Measurements from ENCODE around the gene ST6GALNAC3.
"Not testable (repeated sequence)": the region's sequence is repeated elsewhere in the genome, so short reads cannot be mapped to it uniquely, and the experiment has no call there.

Gene ST6GALNAC3

GRCh38 chr1:76074321-76075187, at the start of gene ST6GALNAC3:
TSS of gene ST6GALNAC3 (plus strand) at chr1:76074746.
- FAIRE-seq (no peak), DNase-seq (ENCODE audit: insufficient read length, low spot score) (peak; percentile 54)

DNA sequence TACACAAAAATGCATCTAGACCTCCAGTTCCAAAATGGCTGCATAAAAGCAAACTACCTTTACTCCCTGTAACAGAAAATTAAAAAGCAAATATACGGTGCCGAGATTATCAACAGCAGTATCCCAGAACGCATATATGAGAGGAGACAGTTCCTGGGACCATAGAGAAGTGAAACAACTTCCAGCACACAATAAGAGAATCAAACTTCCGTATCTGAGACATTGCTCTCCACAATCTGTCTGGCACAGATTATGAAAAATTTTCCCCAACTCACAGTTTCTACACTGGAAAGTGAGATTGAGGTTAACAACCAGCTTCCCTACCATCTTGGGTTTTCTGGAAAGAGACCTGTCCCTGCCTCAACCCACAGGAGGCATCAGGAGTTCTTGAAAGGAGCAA, 47.2 kb upstream of the ST6GALNAC3 start:
- DNase-seq (ENCODE audit: insufficient read length, low spot score) (no peak), FAIRE-seq (no peak)

DNA sequence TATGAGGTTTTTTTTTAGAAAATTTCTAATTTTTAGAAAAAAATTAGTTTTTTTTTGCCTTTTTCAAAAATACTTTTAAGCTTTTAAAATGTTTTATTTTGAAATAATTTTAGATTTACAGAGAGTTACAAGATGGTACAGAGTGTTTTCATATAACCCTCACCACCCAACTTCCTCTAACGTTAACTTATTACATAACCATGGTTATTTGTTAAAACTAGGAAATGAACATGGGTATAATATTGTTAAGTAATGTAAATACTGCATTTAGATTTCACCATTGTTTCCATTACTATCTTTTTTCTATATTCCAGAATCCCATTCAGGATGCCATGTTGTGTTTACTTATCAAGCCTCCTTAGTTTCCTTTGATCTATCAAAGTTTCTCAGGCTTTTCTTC, 45.2 kb upstream of the ST6GALNAC3 start:
- no peak for DNase-seq (ENCODE audit: insufficient read length, low spot score)
- no peak for FAIRE-seq

- no peak for DNase-seq (ENCODE audit: insufficient read length, low spot score)
- FAIRE-seq: no peak
Observed at GRCh38 chr1:76031496-76031895, 43.0 kb upstream of the ST6GALNAC3 start.

DNA sequence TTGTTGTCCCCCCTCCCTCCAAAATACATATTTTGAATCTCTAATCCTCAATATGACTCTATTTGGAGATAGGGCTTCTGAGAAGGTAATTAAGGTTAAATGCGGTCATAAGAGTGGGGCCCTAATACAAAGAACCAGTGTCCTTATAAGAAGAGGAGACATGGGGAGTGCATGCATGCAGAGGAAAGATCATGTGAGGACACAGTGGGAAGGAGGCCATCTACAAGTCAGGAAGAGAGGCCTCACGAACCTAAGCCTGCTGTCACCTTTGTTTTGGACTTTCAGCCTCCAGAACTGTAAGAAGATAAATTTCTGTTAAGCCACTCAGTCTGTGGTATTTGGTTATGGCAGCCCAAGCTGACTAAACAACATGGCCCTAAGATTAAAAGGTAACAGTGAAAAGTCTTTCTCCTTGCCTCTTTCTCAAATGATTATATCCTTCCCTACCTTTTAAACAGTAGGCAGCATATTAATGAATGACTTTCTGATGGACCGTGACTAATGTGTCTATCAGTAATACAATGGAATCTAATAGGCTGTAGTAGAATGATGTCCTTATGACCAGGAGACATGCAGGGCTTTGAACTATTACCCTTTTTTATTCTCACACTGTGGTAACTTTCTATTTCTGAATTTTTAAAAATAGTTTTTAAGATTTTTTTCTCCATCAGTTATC, 40.6 kb upstream of the ST6GALNAC3 start:
- no peak for FAIRE-seq
- no peak for DNase-seq (ENCODE audit: insufficient read length, low spot score)

GRCh38 chr1:76035053-76035452, 39.5 kb upstream of the ST6GALNAC3 start:
- DNase-seq (ENCODE audit: insufficient read length, low spot score): no peak
- FAIRE-seq: no peak

- FAIRE-seq (no peak), DNase-seq (ENCODE audit: insufficient read length, low spot score) (no peak)
Observed at GRCh38 chr1:76037324-76037723, 37.2 kb upstream of the ST6GALNAC3 start.

GRCh38 chr1:76038287-76039004, 36.1 kb upstream of the ST6GALNAC3 start:
- no peak for DNase-seq (ENCODE audit: insufficient read length, low spot score)
- FAIRE-seq: no peak

DNA sequence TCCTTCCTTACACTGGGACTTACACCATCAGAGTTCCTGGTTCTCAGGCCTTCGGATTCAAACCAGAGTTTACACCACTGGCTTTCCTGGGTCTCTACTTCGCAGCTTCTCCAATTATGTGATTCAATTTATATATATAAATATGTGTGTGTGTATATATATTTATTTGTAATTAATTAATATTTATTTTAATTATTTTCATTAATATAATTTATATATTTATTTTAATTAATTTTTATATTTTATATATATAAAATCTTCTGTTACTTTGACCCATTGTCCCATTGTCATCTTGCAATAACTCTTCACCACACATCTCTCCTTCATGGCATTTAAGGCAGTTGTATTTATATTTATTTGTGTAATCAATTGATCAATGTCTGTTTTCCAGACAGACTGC, 28.4 kb upstream of the ST6GALNAC3 start:
- no peak for DNase-seq (ENCODE audit: insufficient read length, low spot score)
- FAIRE-seq: no peak

DNA sequence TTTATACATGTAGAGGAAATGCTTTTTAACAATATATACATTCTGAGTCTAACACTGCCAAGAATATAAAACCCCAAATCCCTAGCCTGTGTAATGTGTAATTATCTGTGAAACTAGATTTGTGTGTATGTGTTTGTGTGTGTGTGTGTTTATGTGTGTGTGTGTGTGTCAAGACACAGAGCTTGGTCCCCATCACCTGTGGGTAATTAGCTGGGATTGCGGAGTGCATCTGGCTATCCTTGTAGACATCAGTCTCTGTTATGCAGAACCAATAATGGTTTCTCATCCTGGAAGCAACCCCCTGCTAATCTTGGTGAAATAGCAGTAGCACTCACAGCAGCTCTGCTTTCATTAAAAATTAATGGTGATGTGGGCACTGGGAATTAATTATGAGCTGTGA, 26.3 kb upstream of the ST6GALNAC3 start:
- FAIRE-seq (no peak), DNase-seq (ENCODE audit: insufficient read length, low spot score) (no peak)

DNA sequence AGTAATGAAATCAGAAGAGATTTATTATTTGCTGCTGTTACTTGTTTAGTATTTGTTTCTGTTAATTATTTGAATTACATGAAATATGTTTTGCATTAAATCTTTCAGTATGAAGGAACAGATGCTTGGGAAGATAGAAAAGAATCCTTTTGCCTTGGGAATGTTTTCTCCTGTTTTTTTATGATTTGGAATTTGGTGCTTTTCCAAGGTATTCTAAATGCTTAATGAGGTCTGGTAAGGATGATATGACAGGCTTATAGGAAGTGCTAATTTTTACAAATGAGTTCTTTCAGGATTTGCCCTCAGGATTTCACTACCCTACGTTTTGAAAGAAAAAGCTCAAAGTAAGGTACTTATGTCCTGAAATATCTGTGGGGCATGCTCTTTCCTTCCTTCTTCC, 25.6 kb upstream of the ST6GALNAC3 start:
- no peak for FAIRE-seq
- no peak for DNase-seq (ENCODE audit: insufficient read length, low spot score)

GRCh38 chr1:76049498-76049897, 25.0 kb upstream of the ST6GALNAC3 start:
- FAIRE-seq (no peak), DNase-seq (ENCODE audit: insufficient read length, low spot score) (no peak)

- DNase-seq (ENCODE audit: insufficient read length, low spot score); FAIRE-seq: not testable (repeated sequence)
Observed at GRCh38 chr1:76050073-76050472, 24.5 kb upstream of the ST6GALNAC3 start.

GRCh38 chr1:76053021-76053420, 21.5 kb upstream of the ST6GALNAC3 start:
- FAIRE-seq (no peak), DNase-seq (ENCODE audit: insufficient read length, low spot score) (no peak)

GRCh38 chr1:76054359-76054758, 20.2 kb upstream of the ST6GALNAC3 start:
- FAIRE-seq (no peak), DNase-seq (ENCODE audit: insufficient read length, low spot score) (no peak)

- no peak for FAIRE-seq
- no peak for DNase-seq (ENCODE audit: insufficient read length, low spot score)
Observed at GRCh38 chr1:76055987-76056386, 18.6 kb upstream of the ST6GALNAC3 start.

DNA sequence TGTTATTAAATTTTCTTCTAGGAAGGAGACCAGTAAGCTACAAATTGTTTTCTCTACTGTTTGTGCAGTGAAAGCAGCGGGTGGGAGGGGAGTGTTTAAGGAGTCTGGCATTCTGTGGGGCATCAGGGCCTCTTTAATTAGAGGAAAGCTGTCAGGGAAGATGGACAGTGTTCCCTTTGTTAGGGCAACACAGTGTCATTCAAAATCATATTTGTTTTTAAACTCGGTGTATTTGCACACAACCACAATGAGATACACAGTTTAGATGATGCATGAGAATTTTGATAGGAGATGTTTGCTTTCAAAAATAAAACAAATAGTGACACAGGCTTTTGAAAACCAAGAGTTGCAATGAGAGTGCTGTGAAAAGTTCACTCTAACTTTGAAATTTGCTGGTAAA, 15.1 kb upstream of the ST6GALNAC3 start:
- no peak for FAIRE-seq
- DNase-seq (ENCODE audit: insufficient read length, low spot score): no peak

DNA sequence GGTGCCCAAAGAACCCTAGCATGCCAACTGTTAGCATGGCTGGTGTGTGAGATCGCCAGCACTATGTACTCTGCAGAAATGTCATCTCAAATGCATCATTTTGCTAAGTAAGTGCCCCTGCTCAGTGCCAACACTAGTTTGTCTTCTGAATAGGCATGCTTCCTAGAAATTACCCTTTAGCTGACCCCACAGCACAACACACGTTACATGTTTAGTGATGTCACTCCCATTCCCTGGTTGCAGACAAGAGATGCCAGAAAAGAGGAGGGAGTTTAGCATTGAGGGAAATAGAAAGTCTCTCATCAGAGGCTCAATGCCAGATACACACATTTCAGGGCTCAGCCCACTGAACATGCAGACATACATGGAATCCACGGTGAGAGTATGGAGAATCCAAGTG, 9.3 kb upstream of the ST6GALNAC3 start:
- DNase-seq (ENCODE audit: insufficient read length, low spot score) (no peak), FAIRE-seq (no peak)

- DNase-seq (ENCODE audit: insufficient read length, low spot score): no peak
Observed at GRCh38 chr1:76066394-76066793, 8.2 kb upstream of the ST6GALNAC3 start.

GRCh38 chr1:76068542-76068941, 6.0 kb upstream of the ST6GALNAC3 start:
- peak; percentile 5 for DNase-seq (ENCODE audit: insufficient read length, low spot score)
- no peak for FAIRE-seq

More at GRCh38 chr1:76066394-76066793, 8.2 kb upstream of the ST6GALNAC3 start:
- no peak for FAIRE-seq

- DNase-seq (ENCODE audit: insufficient read length, low spot score) (no peak), FAIRE-seq (no peak)
Observed at GRCh38 chr1:76068953-76069561, 5.5 kb upstream of the ST6GALNAC3 start.
